GM12878 (cell line): Measurements from ENCODE around the gene CDH2. TPM values are rescaled to one million over a fixed set of nuclear protein-coding genes. Genes with fewer than 3 reads are reported as not detected.

Experiments used
- ATAC-seq: fragments of 200-7000 bp; cut with Tn5 transposase; 3 replicates; pipeline ENCODE4 v1.9.1; 2020; ENCODE audit warnings: mild to moderate bottlenecking, moderate library complexity
- BruUV-seq: library from RNA; stranded (reverse); fragments of 400-500 nt; replicated peaks from 2 replicates; lab custom pipeline; 2021; lab: Mats Ljungman, UMichigan
- CTCF ChIA-PET: fragments of 300-600 bp; sonication (Branson Sonifier 250); formaldehyde crosslinking; extraction: SDS; loops from one replicate; lab custom pipeline; 2021; ENCODE audit warnings: inconsistent platforms; lab: Yijun Ruan, JAX
- POLR2A ChIA-PET: fragments of 350-600 bp; formaldehyde crosslinking; extraction: SDS; loops from one replicate; lab custom pipeline; 2021; ENCODE audit warnings: inconsistent platforms; lab: Charles Lee
- RAD21 ChIA-PET: fragments of 300-600 bp; sonication (Branson Sonifier 250); formaldehyde crosslinking; loops from one replicate; lab custom pipeline; 2023; ENCODE audit warnings: antibody characterized with exemption; ENCODE audit not compliant: unreplicated experiment; lab: Charles Lee
- SMC1A ChIA-PET: fragments of 300-600 bp; sonication (Branson Sonifier 250); formaldehyde crosslinking; loops from one replicate; lab custom pipeline; 2023; ENCODE audit not compliant: unreplicated experiment, uncharacterized antibody; lab: Charles Lee
- DNase-seq: peaks from one replicate; pipeline ENCODE4 v3.0.0-alpha.2; 2011; ENCODE audit warnings: low read depth, low spot score
- FAIRE-seq: peaks from 3 replicates; lab custom pipeline; 2011; peaks lifted over from hg19 to GRCh38; lab: Jason Lieb, UNC
- H2AFZ ChIP-seq: 2 replicates; pipeline ENCODE4 v1.6.0; 2011; ENCODE audit warnings: low read depth, low read length, control low read depth; ENCODE audit not compliant: control insufficient read depth
- H3K27ac ChIP-seq: 2 replicates; pipeline ENCODE4 v1.5.1; 2011; ENCODE audit warnings: control low read depth; ENCODE audit not compliant: control insufficient read depth, insufficient read depth
- H3K27me3 ChIP-seq, 2 experiments: replicated peaks in 1 of 2; 2 replicates each; pipeline versions ENCODE4 v1.6.0 to v1.6.1; 2011; ENCODE audit warnings: low read length in 1 of 2; ENCODE audit not compliant: control insufficient read depth in 2 of 2, insufficient read depth in 2 of 2
- H3K36me3 ChIP-seq, 2 experiments: 2 replicates each; pipeline ENCODE4 v1.5.1; 2011; ENCODE audit warnings: low read length in 1 of 2; ENCODE audit not compliant: control insufficient read depth in 2 of 2, insufficient read depth in 2 of 2
- H3K4me1 ChIP-seq: 2 replicates; pipeline ENCODE4 v1.6.1; 2011; ENCODE audit warnings: mild to moderate bottlenecking, low read length, moderate library complexity, mixed read lengths; ENCODE audit not compliant: control insufficient read depth, insufficient read depth
- H3K4me2 ChIP-seq: 2 replicates; pipeline ENCODE4 v1.6.0; 2011; ENCODE audit warnings: control low read depth; ENCODE audit not compliant: control insufficient read depth, insufficient read depth
- H3K4me3 ChIP-seq: fragments of 200-600 bp; sonication (generic); 2 replicates; pipeline ENCODE4 v1.5.1; 2016
- H3K79me2 ChIP-seq: 2 replicates; pipeline ENCODE4 v1.6.0; 2011; ENCODE audit warnings: low read length; ENCODE audit not compliant: control insufficient read depth, insufficient read depth
- H3K9ac ChIP-seq: 2 replicates; pipeline ENCODE4 v1.8.0; 2011; ENCODE audit warnings: low read length, control low read depth, mixed read lengths; ENCODE audit not compliant: control insufficient read depth, insufficient read depth
- H3K9me3 ChIP-seq: replicated peaks from 3 replicates; pipeline ENCODE4 v1.5.1; 2011; ENCODE audit warnings: mild to moderate bottlenecking, low read length; ENCODE audit not compliant: control insufficient read depth, insufficient read depth
- H4K20me1 ChIP-seq: 2 replicates; pipeline ENCODE4 v1.6.0; 2011; ENCODE audit not compliant: control insufficient read depth, insufficient read depth
- CBFB ChIP-seq: IDR thresholded peaks from 2 replicates; pipeline ENCODE4 v1.6.1; 2016; ENCODE audit warnings: antibody characterized with exemption, low read depth
- CTCF ChIP-seq, 3 experiments: IDR thresholded peaks in 2 of 3; conservative IDR thresholded peaks in 1 of 3; 2 replicates each; pipeline ENCODE4 v1.5.1; 2011; ENCODE audit warnings: low read depth in 3 of 3, low read length in 3 of 3, mild to moderate bottlenecking in 3 of 3, control low read depth in 2 of 3, moderate library complexity in 2 of 3, inconsistent platforms in 1 of 3, mixed read lengths in 1 of 3; ENCODE audit not compliant: control insufficient read depth in 2 of 3, insufficient read depth in 1 of 3; ENCODE audit errors: extremely low read depth in 1 of 3
- ELK1 ChIP-seq: IDR thresholded peaks from 2 replicates; pipeline ENCODE4 v1.6.1; 2012; ENCODE audit warnings: low read depth, low read length, improper control_type of control experiment
- JUNB ChIP-seq: IDR thresholded peaks from 2 replicates; pipeline ENCODE4 v1.6.1; 2016; ENCODE audit warnings: antibody characterized with exemption, mild to moderate bottlenecking
- KDM1A ChIP-seq: fragments of 200-600 bp; sonication (generic); IDR thresholded peaks from 2 replicates; pipeline ENCODE4 v1.6.1; 2016; ENCODE audit warnings: borderline replicate concordance
- NFIC ChIP-seq: IDR thresholded peaks from 2 replicates; pipeline ENCODE4 v1.6.1; 2012; ENCODE audit warnings: low read depth, mild to moderate bottlenecking, inconsistent platforms, low read length, moderate library complexity
- PKNOX1 ChIP-seq: fragments of 450-650 bp; IDR thresholded peaks from 2 replicates; pipeline ENCODE4 v1.6.1; 2016; ENCODE audit warnings: mild to moderate bottlenecking
- RAD21 ChIP-seq: IDR thresholded peaks from 2 replicates; pipeline ENCODE4 v1.6.1; 2011; ENCODE audit warnings: mild to moderate bottlenecking, low read depth, low read length, moderate library complexity; ENCODE audit not compliant: insufficient read depth
- SMC3 ChIP-seq: IDR thresholded peaks from 2 replicates; pipeline ENCODE4 v1.6.1; 2011; ENCODE audit warnings: low read length, improper control_type of control experiment, borderline replicate concordance
- TARDBP ChIP-seq: IDR thresholded peaks from 2 replicates; pipeline ENCODE4 v1.6.1; 2016; ENCODE audit warnings: borderline replicate concordance
- ZNF24 ChIP-seq: fragments of 450-650 bp; IDR thresholded peaks from 2 replicates; pipeline ENCODE4 v1.6.1; 2017; ENCODE audit warnings: antibody characterized with exemption, mild to moderate bottlenecking
- WGBS: methylation state at CpG from one replicate; pipeline ENCODE4 v1.1.6; 2016; ENCODE audit warnings: low lambda C conversion rate; ENCODE audit not compliant: insufficient replicate concordance, insufficient coverage; ENCODE audit errors: missing lambda C conversion rate; 5-methylcytosine and 5-hydroxymethylcytosine counted together
- in situ Hi-C: fragments of 300-500 bp; cut with MboI; formaldehyde crosslinking; loops from 9 replicates; pipeline ENCODE4 v1.14.3; 2018; ENCODE audit warnings: mixed read lengths
- intact Hi-C: fragments of 100-400 bp; cut with micrococcal nuclease; formaldehyde crosslinking; loops from one replicate; pipeline ENCODE4 v1.14.2; 2022; ENCODE audit not compliant: unreplicated experiment
- polyA plus RNA-seq, 11 experiments: library from polyadenylated mRNA; depleted of rRNA in 4 of 11; unstranded in 6 of 11; stranded (reverse) in 5 of 11; fragments of >200 nt; fragmentation: Nextera tagmentation in 4 of 11; fragmentation: Illumina TruSeq in 1 of 11; extraction: Ambion mirVana in 4 of 11; extraction: Trizol in 1 of 11; gene quantifications; 1 replicate in 1 of 11; 2 replicates in 10 of 11; pipeline versions ENCODE4 v1.2.1 to v1.2.3, GENCODE V29; 2011 to 2016; ENCODE audit warnings: inconsistent platforms in 2 of 11, missing spikeins in 2 of 11, low read depth in 1 of 11
- total RNA-seq, 4 experiments: library from RNA; depleted of rRNA in 3 of 4; stranded (reverse); fragments of >200 nt in 3 of 4; fragmentation: Illumina TruSeq in 1 of 4; extraction: Trizol in 1 of 4; gene quantifications; 2 replicates each; pipeline versions ENCODE4 v1.2.1 to v1.2.3, GENCODE V29; 2013 to 2021

CDH2 gene
- total and polyA plus RNA-seq, 10 of the 15 experiments (the other 5 are each of a cell fraction or from before 2014, with no cell fraction given), result 0.01 to 0.25 (median 0.06) TPM; not detected in 4

GRCh38 chr18:28189400-28190239 is 12.7 kb upstream of the CDH2 start:
- Histone ChIP-seq H3K9me3 (no peaks in the 10 kb centered on the region), H3K9ac (no peak overlapping the region), H3K79me2 (no peaks in the 10 kb centered on the region)
- no peak for FAIRE-seq
- RAD21 ChIA-PET, result interaction anchor here (2.2 kb wide), 1 partner anchor 585 kb away, joined by 6 read pairs; no protein-coding TSS in a partner anchor
- TF ChIP-seq ELK1, result no peak
- no peak for TF ChIP-seq CBFB
- TF ChIP-seq NFIC, result 0 out of 2 replicates have a peak, but pooled peaks have one; percentile 35
- TF ChIP-seq RAD21, result peak; percentile 58
- TF ChIP-seq KDM1A, result no peak
- peak; percentile 61 to 69 (median 67) for TF ChIP-seq CTCF (IDR thresholded peaks at IDR 0.05 in 2 of 3, conservative IDR thresholded peaks at IDR 0.05 in 1 of 3; ENCODE audit: control insufficient read depth in 2 of 3, extremely low read depth in 1 of 3, insufficient read depth in 1 of 3, low read depth in 3 of 3, low read length in 3 of 3)
- no peak for TF ChIP-seq TARDBP
- peak; percentile 74 for TF ChIP-seq JUNB
- peak; percentile 68 for TF ChIP-seq PKNOX1
- TF ChIP-seq SMC3, result peak; percentile 29; the same call in 1 of the 2 replicates
- no peak for TF ChIP-seq ZNF24
- TF ChIP-seq, all 136 proteins: peak for 6
- DNase-seq, result peak; percentile 5
- BruUV-seq, result no TSS peak
- intact Hi-C loops (loop anchor here (1.0 to 10.0 kb wide), 3 partner anchors 435 to 584 kb away; no protein-coding TSS in a partner anchor), in situ Hi-C loops (loop anchor here (10.0 kb wide), 1 partner anchor 585 kb away; no protein-coding TSS in a partner anchor)
- Histone ChIP-seq H4K20me1 (no peaks in the 10 kb centered on the region), H3K4me3 (no peak overlapping the region), H3K4me1 (no peaks in the 10 kb centered on the region), H2AFZ (no peak overlapping the region), H3K36me3 (no peaks in the 10 kb centered on the region), H3K4me2 (no peak overlapping the region), H3K27ac (no peak overlapping the region), H3K27me3 (no peaks in the 10 kb centered on the region)
- ATAC-seq, result peak; percentile 94
- ChIA-PET CTCF (interaction anchor here (0.6 to 1.1 kb wide), 3 partner anchors 10 to 461 kb away, joined by 3 to 4 read pairs (median 3); no protein-coding TSS in a partner anchor), POLR2A (no interaction called here), SMC1A (interaction anchor here (0.9 kb wide), 1 partner anchor 440 kb away, joined by 3 read pairs; no protein-coding TSS in a partner anchor)
- WGBS, result 41% methylated on average over 5 of the region's 5 CpGs
